Urinary bladder (tissue), 4 donors: Measurements from ENCODE around the gene GRAMD1A. TPM values are rescaled to one million over a fixed set of nuclear protein-coding genes. Genes with fewer than 3 reads are reported as not detected.
"Not testable (repeated sequence)": the region's sequence is repeated elsewhere in the genome, so short reads cannot be mapped to it uniquely, and the experiment has no call there.

ENCODE experiments used
- DNase-seq: peaks from one replicate; pipeline ENCODE4 v3.0.0-alpha.2; 2015; ENCODE audit errors: extremely low spot score
- H3K27ac ChIP-seq: one replicate; pipeline ENCODE4 v1.5.1; 2013; ENCODE audit warnings: low read depth, mild to moderate bottlenecking, moderate library complexity
- H3K36me3 ChIP-seq: one replicate; pipeline ENCODE4 v1.6.1; 2013; ENCODE audit warnings: mild to moderate bottlenecking, moderate library complexity; ENCODE audit not compliant: insufficient read depth
- H3K4me1 ChIP-seq: one replicate; pipeline ENCODE4 v1.6.1; 2013; ENCODE audit warnings: mild to moderate bottlenecking, moderate library complexity; ENCODE audit not compliant: insufficient read depth
- H3K4me3 ChIP-seq: one replicate; pipeline ENCODE4 v1.5.1; 2013; ENCODE audit warnings: low read depth, low read length
- WGBS: extraction: QIAGEN DNeasy Blood & Tissue Kit; methylation state at CpG from one replicate; pipeline ENCODE4 v1.1.7; 2013; 5-methylcytosine and 5-hydroxymethylcytosine counted together
- polyA plus RNA-seq: library from polyadenylated mRNA; stranded (reverse); fragments of 200-250 nt; gene quantifications from one replicate; pipeline ENCODE4 v1.2.3, GENCODE V29; 2013
- total RNA-seq: library from RNA; depleted of rRNA; stranded (reverse); fragments of >200 nt; gene quantifications from one replicate; pipeline ENCODE4 v1.2.3, GENCODE V29; 2014
- donor health status: healthy with polysubstance abuse.
- donor health status: healthy.

GRAMD1A gene
- total and polyA plus RNA-seq, 2 donors: 34.2 to 74.0 TPM

- DNase-seq: no peak
- WGBS: 72% methylated on average over 6 of the region's 6 CpGs
Observed at GRCh38 chr19:34989298-34989697, 10.8 kb upstream of the GRAMD1A start.

GRCh38 chr19:34990578-34991192 is 9.4 kb upstream of the GRAMD1A start:
- WGBS: 86% methylated on average over 13 of the region's 13 CpGs
- H3K4me3 ChIP-seq: no peak overlapping the region
- no peaks in the 10 kb centered on the region for H3K4me1 ChIP-seq
- DNase-seq: no peak
- no peak overlapping the region for H3K27ac ChIP-seq
- H3K36me3 ChIP-seq: no peaks in the 10 kb centered on the region

More at GRCh38 chr19:34989298-34989697, 10.8 kb upstream of the GRAMD1A start:
- no peaks in the 10 kb centered on the region for H3K4me1 ChIP-seq
- no peak overlapping the region for H3K27ac ChIP-seq
- H3K4me3 ChIP-seq: no peak overlapping the region
- H3K36me3 ChIP-seq: no peaks in the 10 kb centered on the region

- no peak for DNase-seq
- H3K4me1 ChIP-seq: no peaks in the 10 kb centered on the region
- H3K4me3 ChIP-seq: no peak overlapping the region
- WGBS: 93% methylated on average over 8 of the region's 8 CpGs
- no peak overlapping the region for H3K27ac ChIP-seq
- H3K36me3 ChIP-seq: no peaks in the 10 kb centered on the region
Observed at GRCh38 chr19:34991542-34992333, 8.4 kb upstream of the GRAMD1A start.

- H3K27ac ChIP-seq, H3K4me1 ChIP-seq, H3K36me3 ChIP-seq, H3K4me3 ChIP-seq, DNase-seq: not testable (repeated sequence)
- WGBS: 92% methylated on average over 7 of the region's 7 CpGs
Observed at GRCh38 chr19:34992582-34992981, 7.5 kb upstream of the GRAMD1A start.

- H3K4me1 ChIP-seq: no peaks in the 10 kb centered on the region
- DNase-seq: no peak
- no peak overlapping the region for H3K27ac ChIP-seq
- H3K4me3 ChIP-seq: no peak overlapping the region
- H3K36me3 ChIP-seq: no peaks in the 10 kb centered on the region
- 80% methylated on average over 9 of the region's 9 CpGs for WGBS
Observed at GRCh38 chr19:34994286-34994642, 5.9 kb upstream of the GRAMD1A start.

- no peak overlapping the region for H3K4me3 ChIP-seq
- H3K27ac ChIP-seq: peak overlapping the region; percentile 12
- no peak for DNase-seq
- no peaks in the 10 kb centered on the region for H3K36me3 ChIP-seq
- no peaks in the 10 kb centered on the region for H3K4me1 ChIP-seq
- WGBS: 77% methylated on average over 17 of the region's 17 CpGs
Observed at GRCh38 chr19:34994643-34995541, 5.2 kb upstream of the GRAMD1A start.

- no peak overlapping the region for H3K27ac ChIP-seq
- H3K4me1 ChIP-seq: no peaks in the 10 kb centered on the region
- H3K4me3 ChIP-seq: no peak overlapping the region
- DNase-seq: no peak
- H3K36me3 ChIP-seq: no peaks in the 10 kb centered on the region
- WGBS: 92% methylated on average over 8 of the region's 8 CpGs
Observed at GRCh38 chr19:34995551-34995950, 4.6 kb upstream of the GRAMD1A start.

GRCh38 chr19:34997071-34997617 is 3.0 kb upstream of the GRAMD1A start:
- Histone ChIP-seq H3K27ac (no peak overlapping the region), H3K4me3 (no peak overlapping the region), H3K4me1 (no peaks in the 10 kb centered on the region), H3K36me3 (no peaks in the 10 kb centered on the region)
- no peak for DNase-seq
- WGBS: 60% methylated on average over 8 of the region's 8 CpGs

GRCh38 chr19:34998224-34998623 is 1.9 kb upstream of the GRAMD1A start:
- H3K4me3 ChIP-seq, H3K27ac ChIP-seq, DNase-seq, H3K4me1 ChIP-seq, H3K36me3 ChIP-seq: not testable (repeated sequence)
- WGBS: 95% methylated on average over 7 of the region's 7 CpGs

GRCh38 chr19:34998777-34999497 is 1.2 kb upstream of the GRAMD1A start:
- Histone ChIP-seq H3K4me1 (no peaks in the 10 kb centered on the region), H3K27ac (peak overlapping the region; percentile 98), H3K4me3 (peak overlapping the region; percentile 98), H3K36me3 (no peaks in the 10 kb centered on the region)
- WGBS: 43% methylated on average over 13 of the region's 13 CpGs
- DNase-seq: no peak

GRCh38 chr19:35000338-35000646 is 169 bp downstream of the GRAMD1A start:
- Histone ChIP-seq H3K4me3 (peak overlapping the region; percentile 98), H3K4me1 (peaks cover under 1% of the 10 kb centered on the region), H3K27ac (peak overlapping the region; percentile 98), H3K36me3 (no peaks in the 10 kb centered on the region)
- no peak for DNase-seq
- under 1% methylated on average over 37 of the region's 37 CpGs for WGBS

- WGBS: 2% methylated on average over 46 of the region's 46 CpGs
- Histone ChIP-seq H3K36me3 (no peaks in the 10 kb centered on the region), H3K4me3 (peak overlapping the region; percentile 98), H3K27ac (peak overlapping the region; percentile 98), H3K4me1 (peaks cover 2% of the 10 kb centered on the region)
- no peak for DNase-seq
Observed at GRCh38 chr19:35000647-35001501, 751 bp downstream of the GRAMD1A start.
